CD1c-positive myeloid dendritic cell (primary cell): Measurements from ENCODE around the gene COMMD1.
"Not testable (repeated sequence)": the region's sequence is repeated elsewhere in the genome, so short reads cannot be mapped to it uniquely, and the experiment has no call there.

Source experiments
- DNase-seq: peaks from one replicate; pipeline ENCODE4 v3.0.0-alpha.2; 2016; ENCODE audit errors: extremely low spot score

COMMD1 gene

GRCh38 chr2:62140426-62141141 is 235.1 kb downstream of the COMMD1 start:
- DNase-seq, result no peak

GRCh38 chr2:62141142-62141740 is 235.8 kb downstream of the COMMD1 start:
- no peak for DNase-seq

GRCh38 chr2:62142054-62142453 is 236.6 kb downstream of the COMMD1 start:
- DNase-seq, result no peak

- DNase-seq, result no peak
Measured at GRCh38 chr2:62143696-62144095, 238.2 kb downstream of the COMMD1 start.

- DNase-seq, result no peak
Measured at GRCh38 chr2:62144689-62145477, 239.4 kb downstream of the COMMD1 start.

GRCh38 chr2:62145478-62146100 is 240.1 kb downstream of the COMMD1 start:
- peak; percentile 23 for DNase-seq

GRCh38 chr2:62146790-62147189 is 241.3 kb downstream of the COMMD1 start:
- DNase-seq, result not testable (repeated sequence)

- DNase-seq, result no peak
Measured at GRCh38 chr2:62147610-62148301, 242.3 kb downstream of the COMMD1 start.

- no peak for DNase-seq
Measured at GRCh38 chr2:62149708-62150107, 244.2 kb downstream of the COMMD1 start.

GRCh38 chr2:62150597-62151305 is 245.3 kb downstream of the COMMD1 start:
- DNase-seq, result no peak

GRCh38 chr2:62151306-62151638 is 245.8 kb downstream of the COMMD1 start:
- no peak for DNase-seq

- DNase-seq, result no peak
Measured at GRCh38 chr2:62152000-62152399, 246.5 kb downstream of the COMMD1 start.

GRCh38 chr2:62156861-62157496 is 251.5 kb downstream of the COMMD1 start:
- DNase-seq, result no peak

- DNase-seq, result no peak
Measured at GRCh38 chr2:62158444-62159121, 253.1 kb downstream of the COMMD1 start.

- not testable (repeated sequence) for DNase-seq
Measured at GRCh38 chr2:62160691-62161090, 255.2 kb downstream of the COMMD1 start.

GRCh38 chr2:62163106-62163831 is 257.8 kb downstream of the COMMD1 start:
- DNase-seq, result no peak

GRCh38 chr2:62163834-62164233 is 258.4 kb downstream of the COMMD1 start:
- DNase-seq, result no peak

- DNase-seq, result no peak
Measured at GRCh38 chr2:62175728-62176127, 270.3 kb downstream of the COMMD1 start.

- DNase-seq, result no peak
Measured at GRCh38 chr2:62176801-62177200, 271.3 kb downstream of the COMMD1 start.
